NCI-H69 (cell line): Measurements from ENCODE around the gene COL1A2.

Source experiments
- DNase-seq: peaks from one replicate; lab custom pipeline; 2025; lab: John Stamatoyannopoulos, UW

Gene COL1A2

DNA sequence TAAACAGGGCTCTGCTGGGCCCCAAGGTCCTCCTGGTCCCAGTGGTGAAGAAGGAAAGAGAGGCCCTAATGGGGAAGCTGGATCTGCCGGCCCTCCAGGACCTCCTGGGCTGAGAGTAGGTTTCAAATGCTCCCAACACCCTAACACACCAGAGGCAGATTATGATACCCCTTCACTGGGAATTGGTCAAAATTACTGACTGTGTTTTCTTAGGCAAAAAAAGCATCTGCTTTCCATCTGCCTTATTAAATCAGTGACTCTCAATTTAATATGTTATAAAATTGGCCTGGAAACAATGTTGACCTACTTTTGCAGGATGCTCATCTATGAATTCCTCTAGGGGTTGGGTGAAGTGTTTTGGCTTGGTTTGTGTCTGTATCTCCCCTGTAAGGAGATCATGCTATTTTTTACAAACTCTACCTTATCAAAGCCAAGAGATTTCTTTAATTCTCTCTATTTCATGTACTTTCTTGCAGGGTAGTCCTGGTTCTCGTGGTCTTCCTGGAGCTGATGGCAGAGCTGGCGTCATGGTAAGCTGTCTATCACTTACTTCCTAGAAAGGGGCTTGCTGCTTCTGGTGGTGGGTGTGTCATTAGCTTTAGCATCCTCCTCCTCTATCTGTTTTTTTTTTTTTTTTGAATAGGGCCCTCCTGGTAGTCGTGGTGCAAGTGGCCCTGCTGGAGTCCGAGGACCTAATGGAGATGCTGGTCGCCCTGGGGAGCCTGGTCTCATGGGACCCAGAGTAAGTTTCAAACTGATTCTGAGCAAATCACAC, 15.9 kb downstream of the COL1A2 start:
- no peak for DNase-seq

- no peak for DNase-seq
Measured at GRCh38 chr7:94411188-94411466, 16.4 kb downstream of the COL1A2 start.

DNA sequence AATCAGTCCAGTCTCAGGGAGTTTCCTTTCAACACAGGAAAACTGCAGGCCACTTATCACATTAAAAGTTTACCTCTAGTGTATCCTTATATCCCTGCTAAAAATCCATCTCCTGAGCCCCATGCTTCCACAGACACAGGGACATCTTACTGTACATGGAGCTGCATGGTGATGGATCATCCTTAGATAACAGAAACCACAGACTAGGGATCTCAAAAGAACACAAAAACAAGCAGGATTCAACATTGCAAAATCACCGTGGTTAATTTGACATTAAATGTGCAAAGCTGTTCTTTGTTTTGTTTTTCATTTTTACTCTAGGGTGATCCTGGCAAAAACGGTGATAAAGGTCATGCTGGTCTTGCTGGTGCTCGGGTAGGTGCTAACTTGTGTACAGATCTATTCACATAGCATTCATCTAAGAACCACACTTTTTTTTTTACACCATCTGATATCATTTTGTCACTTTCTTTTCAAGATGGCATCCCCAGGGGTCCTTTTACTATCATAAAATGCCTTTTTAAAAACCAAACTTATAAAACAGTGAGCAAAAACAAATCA, 18.1 kb downstream of the COL1A2 start:
- no peak for DNase-seq

- DNase-seq, result peak; percentile 94
Measured at GRCh38 chr7:94414481-94414880, 19.8 kb downstream of the COL1A2 start.

- peak; percentile 27 for DNase-seq
Measured at GRCh38 chr7:94414980-94415379, 20.3 kb downstream of the COL1A2 start.

DNA sequence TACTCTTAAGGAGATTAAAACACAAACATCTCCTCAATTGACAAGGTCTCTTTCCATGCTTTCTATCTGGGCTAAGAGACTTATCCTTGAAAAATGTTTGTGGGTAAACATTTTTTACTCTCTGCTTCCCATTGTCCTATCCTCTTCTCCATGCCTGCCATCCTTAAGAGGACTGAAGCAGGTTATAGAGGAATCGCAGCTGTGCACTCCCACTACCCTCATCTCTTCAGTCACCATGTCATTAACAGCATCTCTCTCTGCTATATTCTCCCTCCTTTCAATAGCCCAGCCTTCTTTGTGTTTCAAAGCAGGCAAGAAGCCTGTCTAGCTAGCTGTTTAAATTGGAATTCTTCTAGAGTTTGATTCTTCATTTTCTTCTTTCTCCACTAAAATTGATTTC, 22.6 kb downstream of the COL1A2 start:
- DNase-seq, result peak; percentile 65

GRCh38 chr7:94417901-94418300, 23.2 kb downstream of the COL1A2 start:
- peak; percentile 91 for DNase-seq

DNA sequence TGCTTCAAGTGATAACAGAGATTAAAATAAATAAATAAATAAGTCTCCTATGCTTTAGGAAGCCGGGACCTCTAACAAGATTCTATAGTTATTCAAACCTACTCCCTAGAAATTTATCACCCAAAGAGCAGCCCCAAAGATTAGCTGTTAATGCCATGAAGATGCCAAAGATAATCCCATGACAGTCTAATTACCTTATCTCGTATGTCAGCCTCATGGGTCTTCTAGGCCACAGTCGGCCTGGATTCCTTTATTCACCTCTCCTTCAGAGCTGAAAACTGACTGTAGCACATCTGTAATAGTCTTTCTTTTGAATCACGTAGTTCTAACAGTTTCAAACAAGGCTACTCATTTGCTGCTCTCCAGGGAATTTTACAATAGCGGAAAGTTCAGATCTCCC, 24.2 kb downstream of the COL1A2 start:
- DNase-seq, result no peak

DNA sequence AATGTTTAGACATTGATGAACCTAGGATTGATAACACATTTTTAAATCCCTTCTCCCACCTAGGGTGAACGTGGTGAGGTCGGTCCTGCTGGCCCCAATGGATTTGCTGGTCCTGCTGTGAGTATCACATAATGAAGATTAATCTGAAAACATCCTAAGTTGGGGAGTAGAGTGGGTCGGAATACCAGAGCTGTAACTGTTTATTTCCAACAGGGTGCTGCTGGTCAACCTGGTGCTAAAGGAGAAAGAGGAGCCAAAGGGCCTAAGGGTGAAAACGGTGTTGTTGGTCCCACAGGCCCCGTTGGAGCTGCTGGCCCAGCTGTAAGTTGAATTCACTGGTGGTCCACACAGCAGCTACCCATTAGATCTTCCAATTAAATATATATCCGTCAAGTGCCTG, 25.6 kb downstream of the COL1A2 start:
- DNase-seq, result no peak

GRCh38 chr7:94421681-94422080, 27.0 kb downstream of the COL1A2 start:
- no peak for DNase-seq

DNA sequence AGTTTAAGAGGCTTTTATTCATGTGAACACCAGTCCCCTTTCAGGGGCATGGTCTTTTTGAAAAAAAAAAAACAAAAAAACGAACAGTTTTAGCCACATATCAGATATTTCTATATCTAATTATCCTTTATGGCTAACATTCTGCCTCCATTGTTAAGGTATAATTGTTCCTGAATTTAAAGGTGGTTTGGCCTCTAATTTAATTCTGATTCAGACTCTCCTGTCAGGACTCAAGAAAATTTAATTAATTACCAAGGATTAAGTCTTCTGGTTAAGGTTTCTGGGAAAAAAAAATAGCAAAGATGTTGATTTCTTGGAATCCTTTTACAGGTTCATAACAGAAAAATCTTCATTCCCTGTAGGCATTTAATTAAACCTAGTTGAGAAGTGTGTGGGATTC, 27.4 kb downstream of the COL1A2 start:
- no peak for DNase-seq

DNA sequence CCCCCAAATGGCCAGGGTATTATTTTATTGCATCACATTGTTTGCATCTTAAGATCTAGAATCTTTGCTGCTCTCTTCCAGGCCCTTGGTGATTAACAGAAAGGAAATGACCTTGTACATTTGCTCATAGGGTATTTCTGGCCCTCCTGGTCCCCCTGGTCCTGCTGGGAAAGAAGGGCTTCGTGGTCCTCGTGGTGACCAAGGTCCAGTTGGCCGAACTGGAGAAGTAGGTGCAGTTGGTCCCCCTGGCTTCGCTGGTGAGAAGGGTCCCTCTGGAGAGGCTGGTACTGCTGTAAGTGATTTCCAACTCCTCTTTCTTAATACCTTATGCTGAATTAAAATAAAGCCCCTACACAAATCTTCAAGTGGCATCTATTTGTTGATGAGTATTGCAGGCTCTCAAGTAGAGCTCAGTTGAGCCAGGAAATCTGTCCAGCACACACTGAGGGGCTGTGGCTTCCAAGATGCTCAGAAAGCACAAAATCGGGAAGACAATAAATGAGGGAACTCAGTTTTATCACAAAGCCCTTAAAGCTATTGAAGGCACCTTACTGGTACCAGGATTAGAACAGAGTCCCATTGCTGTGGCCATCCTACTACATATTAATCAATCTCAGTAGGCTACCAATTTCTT, 28.2 kb downstream of the COL1A2 start:
- DNase-seq, result no peak

- DNase-seq, result no peak
Measured at GRCh38 chr7:94423863-94424735, 29.4 kb downstream of the COL1A2 start.

GRCh38 chr7:94425546-94425945, 30.9 kb downstream of the COL1A2 start:
- no peak for DNase-seq

- no peak for DNase-seq
Measured at GRCh38 chr7:94426980-94427875, 32.5 kb downstream of the COL1A2 start.

GRCh38 chr7:94429153-94429552, 34.5 kb downstream of the COL1A2 start:
- no peak for DNase-seq

DNA sequence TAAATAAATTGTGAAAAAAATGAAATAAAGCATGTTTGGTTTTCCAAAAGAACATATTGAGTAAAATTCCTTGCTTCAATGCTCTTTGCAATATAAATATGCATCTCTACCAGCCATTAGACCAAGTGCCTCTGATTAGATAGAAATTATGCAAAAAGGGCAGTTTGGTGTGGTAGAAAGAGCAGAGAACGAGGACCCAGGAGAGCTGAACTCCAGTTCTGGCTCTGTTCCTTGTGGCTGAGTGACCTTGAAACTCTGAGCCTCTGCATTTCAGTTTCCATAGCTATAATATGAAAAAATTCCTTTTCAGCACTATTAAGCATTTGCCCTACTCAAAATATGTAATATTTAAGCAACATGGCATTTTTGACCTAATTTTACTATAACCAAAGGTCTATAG, 36.5 kb downstream of the COL1A2 start:
- DNase-seq, result no peak

- DNase-seq, result no peak
Measured at GRCh38 chr7:94431619-94432280, 37.1 kb downstream of the COL1A2 start.

DNA sequence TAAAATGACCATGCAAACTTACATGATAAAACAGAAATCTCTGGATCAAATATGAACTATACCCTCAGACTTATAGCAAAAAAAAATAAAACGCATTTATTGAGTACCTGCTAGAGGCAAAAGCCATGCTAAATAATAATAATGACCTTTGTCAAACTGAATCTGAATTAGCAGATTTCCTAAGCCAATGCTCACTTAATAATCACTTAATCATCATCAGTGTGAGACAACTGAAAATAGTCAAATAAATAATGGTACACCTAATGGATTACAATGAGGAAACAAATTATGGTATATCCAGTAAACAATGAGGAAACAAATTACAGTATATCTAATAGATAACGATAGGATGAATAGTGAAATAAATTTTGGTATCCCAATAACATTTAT, 37.6 kb downstream of the COL1A2 start:
- DNase-seq, result no peak

DNA sequence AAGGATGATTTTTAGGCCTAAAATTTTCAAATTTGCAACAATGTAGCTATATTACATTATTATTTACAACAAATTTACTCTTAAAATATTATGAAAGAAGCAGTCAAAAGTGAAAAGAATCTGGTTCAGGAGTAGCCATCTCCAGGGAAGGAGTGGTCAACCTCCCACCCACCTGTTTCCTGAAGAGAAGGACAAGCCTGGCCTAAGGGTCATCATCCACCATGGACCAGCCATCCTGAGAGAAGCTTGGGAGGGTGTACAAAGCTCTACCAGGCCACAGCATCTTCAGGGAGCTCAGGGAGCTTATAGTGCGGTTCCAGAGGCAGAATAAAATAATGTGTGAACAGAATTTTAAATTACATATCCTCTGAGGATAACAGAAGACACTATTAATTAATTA, 38.1 kb downstream of the COL1A2 start:
- DNase-seq, result no peak

DNA sequence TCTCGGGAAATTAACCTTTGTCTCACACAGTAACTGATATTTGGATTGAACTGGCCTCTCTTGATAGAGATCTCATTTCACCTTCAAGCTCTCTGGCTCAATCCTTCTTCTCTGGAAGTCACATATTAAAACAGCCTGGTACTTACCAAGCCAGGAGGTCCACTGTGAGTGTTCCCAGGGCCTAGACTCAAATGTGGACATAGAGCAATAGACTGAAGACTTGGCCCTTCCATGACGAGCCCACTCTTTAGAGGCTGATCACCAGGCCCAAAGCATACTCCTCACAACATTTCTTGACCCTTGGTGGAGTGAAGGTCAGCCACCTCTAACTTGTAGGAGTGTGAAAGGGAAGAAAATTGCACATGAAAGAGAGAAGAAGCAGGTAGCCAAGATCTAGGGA, 38.5 kb downstream of the COL1A2 start:
- DNase-seq, result no peak
